Activated effector memory CD4-positive, alpha-beta T cell treated with anti-CD3 and anti-CD28 coated beads, Interleukin-2, amount 50 U/mL, for 16 hours (primary cell): ENCODE results near the gene CNBD2.
"Not testable (repeated sequence)": the region's sequence is repeated elsewhere in the genome, so short reads cannot be mapped to it uniquely, and the experiment has no call there.

ENCODE experiments used
- DNase-seq: peaks from one replicate; pipeline ENCODE4 v3.0.0-alpha.2; 2020

CNBD2 gene

DNA sequence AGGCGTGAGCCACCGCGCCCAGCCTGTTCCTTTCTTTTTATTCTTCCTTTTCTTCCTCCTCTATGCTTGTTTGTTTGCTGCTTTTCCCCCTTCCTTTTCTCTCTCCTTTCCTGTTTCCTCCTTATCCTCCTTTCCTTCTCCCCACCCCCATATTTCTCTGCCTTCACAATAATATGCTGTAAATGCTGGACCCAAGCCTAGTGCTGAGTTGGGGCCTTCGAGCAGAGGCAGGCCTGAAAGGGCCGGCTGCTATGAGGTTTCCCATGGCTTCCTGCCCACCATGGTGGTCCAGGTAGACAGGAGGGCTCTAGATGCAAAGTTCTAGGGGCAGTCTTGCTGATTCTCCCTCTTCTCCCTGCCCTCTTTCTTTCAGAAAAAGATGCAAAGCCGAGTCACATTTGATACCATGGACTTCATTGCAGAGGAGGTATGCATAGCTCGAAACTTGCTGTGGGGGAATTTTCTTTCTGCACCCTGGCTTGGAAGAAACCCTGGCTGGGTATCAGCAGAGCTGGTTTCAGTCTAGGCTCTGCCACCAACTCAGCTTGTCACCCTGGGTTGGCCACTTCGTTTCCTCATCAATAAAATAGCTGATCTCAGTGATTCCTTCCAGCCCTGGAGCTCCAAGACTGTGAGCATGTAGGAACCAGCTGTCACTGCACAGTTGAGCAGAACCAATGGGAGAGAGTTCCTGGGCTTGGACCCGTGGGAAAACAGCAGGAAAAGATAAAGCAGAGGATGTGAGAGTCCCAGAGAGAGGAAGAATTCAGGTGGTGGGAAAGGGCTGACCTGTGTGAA, 7.4 kb downstream of the CNBD2 start:
- DNase-seq: no peak

DNA sequence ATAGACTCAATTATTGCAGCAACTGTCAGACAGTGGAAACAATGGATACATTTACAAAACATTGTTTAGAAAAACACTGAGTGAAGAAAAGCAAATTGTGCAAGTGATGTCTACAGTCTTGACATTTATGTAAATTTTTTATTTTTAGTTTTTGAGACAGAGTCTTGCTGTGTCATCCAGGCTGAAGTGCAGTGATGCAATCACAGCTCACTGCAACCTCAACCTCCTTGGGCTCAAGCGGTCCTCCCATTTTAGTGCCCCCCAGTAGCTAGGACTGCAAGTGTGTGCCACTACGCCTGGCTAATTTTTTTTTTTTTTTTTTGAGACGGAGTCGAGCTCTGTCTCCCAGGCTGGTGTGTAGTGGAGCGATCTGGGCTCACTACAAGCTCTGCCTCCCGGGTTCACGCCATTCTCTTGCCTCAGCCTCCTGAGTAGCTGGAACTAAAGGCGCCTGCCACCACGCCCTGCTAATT, 9.7 kb downstream of the CNBD2 start:
- no peak for DNase-seq

DNA sequence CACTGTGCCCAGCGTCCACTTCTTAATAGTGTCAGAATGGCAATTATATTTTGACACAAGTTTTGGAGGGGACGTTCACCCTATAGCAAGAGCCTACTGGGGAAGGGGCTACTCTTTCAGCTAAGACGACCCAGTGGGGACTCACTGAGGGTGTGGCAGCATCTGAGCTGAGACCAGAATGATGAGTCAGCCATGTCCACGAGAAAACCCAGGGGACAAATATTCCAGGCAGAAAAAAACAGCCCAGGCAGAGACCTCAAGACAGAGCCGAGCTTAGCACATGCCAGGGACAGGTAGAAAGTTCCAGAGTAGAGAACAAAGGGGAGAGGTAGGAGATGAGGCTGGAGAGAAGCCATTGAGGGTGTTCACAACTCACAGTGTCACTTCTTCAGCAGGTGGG, 11.2 kb downstream of the CNBD2 start:
- no peak for DNase-seq

DNA sequence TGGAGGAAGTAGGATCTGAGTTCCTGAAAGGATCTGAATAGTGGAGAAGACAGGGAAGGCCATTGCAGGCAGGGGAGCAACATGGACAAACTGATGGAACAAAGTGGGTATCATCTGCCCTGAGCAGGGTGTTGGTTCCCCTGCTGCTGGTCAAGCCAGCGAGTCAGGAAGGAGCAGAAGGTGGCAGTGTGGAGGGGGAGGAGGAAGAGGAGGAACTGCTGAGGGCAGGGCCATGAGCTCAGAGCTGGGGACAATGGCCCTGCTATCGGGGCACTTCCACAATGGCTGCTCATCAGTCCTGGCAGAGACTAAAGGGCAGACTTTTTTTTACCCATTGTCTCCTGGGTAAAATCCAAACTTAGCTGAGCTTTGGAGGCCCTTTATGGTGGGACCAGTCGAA, 13.6 kb downstream of the CNBD2 start:
- no peak for DNase-seq

DNA sequence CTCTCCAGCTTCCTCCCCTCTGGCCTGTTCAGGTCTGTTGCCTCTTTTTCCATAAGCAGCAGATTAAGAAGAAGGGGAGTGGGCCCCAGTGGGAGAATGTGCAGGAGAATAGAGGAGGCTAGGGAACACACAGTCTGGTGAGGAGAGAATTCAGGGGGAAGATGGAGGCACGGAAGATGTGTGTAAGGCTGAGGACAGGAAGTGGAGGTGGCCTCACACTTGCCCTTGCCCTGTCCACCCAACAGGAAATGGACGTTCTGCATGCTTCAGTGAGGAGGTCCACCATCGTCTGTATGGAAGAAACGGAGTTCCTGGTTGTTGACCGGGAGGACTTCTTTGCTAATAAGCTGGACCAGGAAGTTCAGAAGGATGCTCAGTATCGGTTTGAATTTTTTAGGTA, 16.0 kb downstream of the CNBD2 start:
- no peak for DNase-seq

DNA sequence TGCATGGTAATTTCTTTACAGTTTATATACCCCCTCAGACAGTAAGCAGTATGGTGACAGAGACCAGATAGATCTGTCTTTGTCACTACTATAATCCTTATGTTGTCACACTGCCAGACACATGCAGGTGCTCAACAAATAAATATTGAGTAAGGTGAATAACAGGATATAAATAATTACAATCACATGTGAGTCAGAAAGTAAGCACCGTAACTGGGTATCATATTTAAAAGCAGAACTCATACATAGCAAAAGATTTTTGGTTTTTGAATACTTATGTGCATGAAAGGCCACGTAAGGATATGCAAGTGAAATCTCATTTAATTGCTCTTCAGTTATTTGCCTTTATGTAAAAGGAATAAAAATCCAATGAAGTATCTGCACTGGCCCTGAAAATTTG, 17.4 kb downstream of the CNBD2 start:
- DNase-seq: no peak

DNA sequence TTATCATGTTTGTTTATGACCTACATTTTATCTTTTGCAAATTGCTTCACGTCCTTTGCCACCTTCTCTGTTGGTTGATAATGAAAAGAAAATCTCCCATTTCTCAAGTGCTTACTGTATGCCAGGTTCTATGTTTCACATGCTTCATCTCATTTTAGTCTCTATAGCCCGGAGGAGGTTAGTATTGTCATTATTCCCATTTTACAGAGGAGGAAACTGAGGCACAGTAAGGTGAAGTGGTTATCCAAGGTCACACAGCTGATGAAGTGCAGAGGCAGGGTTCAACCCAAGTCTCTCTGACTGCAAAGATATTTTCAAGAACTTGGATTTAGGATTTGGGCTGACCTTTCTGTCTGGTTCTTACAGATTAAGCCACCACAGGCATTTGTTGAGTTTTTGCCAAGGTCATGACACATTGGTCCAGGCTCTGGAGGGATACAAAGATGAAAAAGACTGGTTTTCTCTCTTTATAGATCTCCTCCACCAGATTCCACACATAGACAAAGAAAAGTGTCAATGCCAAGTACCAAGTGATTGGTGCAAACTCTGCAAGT, 20.6 kb downstream of the CNBD2 start:
- no peak for DNase-seq

DNA sequence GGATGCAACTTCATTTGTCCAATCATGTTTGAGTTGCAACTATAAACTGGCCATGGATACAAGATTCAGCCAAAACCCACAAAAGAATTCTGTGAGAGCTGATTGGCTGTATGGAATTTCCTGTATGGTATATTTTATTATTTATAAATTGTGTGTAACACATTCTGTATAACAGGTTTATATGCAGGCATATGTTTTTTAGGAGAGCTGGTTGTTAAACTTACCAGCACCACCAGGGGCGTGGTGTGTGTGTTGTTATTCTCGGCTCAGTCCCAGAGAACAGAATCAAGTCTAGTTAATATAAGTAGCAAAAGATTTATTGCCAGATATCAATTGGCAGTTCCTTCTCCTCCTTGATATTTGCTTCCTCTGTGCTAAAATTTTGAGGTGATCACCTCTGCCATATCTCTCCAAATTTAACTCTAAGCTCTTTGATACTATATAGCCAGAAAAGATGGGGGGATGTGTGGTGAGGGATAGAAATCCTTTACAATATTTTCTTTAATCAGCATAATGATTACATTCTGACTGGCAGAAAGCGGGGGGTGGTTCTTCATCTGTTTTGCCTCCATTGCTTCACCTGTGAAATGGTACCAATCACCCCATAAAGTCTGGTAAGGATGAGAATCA, 22.9 kb downstream of the CNBD2 start:
- no peak for DNase-seq

DNA sequence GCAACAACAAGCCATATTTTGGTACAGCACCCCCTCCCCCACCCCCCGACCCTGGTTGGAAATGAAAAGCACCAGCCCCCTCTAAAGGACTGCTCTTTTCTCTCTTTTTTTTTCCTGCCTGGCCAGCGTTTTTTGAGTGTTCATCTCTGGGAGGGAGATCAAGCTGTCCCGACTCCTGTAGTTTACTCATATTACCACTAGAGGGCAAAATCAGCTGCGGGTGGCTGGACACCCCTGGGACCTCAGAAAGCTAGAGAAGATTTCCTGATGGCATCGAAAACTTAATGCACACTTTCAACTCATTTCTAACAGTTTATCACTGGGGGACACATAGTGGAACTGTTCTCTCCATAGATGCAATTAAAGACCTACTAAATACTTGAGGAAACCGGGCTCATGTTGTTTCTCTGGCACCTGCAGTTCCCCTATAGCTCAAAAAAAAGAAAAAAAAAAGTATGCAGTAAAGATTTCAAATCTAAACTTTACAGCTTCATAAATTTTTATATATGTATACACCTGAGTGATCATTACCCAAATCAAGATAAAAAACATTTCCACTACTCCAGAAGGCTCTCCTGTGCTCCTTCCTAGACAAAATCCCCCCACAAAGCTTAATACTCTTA, 24.4 kb downstream of the CNBD2 start:
- DNase-seq: peak; percentile 69

DNA sequence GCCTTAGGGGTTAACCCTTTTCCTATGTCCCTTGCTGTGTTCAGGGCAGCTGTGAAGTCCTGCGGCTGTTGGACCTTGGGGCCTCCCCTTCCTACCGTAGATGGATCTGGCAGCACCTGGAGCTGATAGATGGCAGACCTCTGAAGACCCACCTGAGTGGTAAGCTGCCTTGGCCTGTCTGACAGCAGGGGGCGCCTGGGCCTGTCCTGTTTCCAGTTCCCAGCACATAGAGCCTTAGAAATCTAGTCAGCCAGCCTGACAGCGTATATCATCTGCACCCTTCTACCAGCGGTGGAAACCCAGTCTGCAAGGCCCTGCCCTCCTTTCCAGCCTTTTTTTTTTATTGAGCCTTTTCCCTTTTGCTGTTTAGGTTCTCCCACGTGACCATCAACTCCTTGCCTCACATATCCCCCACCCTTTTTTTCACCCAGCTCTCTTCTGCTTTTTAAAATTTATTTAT, 26.6 kb downstream of the CNBD2 start:
- peak; percentile 93 for DNase-seq

DNA sequence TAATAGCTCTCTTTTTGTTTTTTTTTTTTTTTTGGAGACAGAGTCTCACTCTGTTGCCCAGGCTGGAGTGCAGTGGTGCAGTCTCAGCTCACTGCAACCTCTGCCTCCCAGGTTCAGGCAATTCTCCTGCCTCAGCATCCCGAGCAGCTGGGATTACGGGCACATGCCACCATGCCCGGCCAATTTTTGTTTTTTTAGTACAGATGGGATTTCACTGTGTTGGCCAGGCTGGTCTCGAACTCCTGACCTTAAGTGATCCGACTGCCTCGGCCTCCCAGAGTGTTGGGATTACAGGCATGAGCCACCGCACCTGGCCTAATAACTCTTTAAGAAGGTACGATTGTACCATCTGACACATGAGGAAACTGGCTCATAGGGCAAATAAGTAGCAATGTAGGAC, 28.1 kb downstream of the CNBD2 start:
- DNase-seq: not testable (repeated sequence)

DNA sequence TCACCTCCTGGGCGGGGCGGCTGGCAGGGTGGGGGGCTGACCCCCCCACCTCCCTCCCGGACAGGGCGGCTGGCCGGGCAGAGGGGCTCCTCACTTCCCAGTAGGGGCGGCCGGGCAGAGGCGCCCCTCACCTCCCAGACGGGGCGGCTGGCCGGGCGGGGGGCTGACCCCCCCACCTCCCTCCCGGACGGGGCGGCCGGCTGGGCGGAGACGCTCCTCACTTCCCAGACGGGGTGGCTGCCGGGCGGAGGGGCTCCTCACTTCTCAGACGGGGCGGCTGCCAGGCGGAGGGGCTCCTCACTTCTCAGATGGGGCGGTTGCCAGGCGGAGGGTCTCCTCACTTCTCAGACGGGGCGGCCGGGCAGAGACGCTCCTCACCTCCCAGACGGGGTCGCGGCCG, 32.9 kb downstream of the CNBD2 start:
- DNase-seq: peak; percentile 8

DNA sequence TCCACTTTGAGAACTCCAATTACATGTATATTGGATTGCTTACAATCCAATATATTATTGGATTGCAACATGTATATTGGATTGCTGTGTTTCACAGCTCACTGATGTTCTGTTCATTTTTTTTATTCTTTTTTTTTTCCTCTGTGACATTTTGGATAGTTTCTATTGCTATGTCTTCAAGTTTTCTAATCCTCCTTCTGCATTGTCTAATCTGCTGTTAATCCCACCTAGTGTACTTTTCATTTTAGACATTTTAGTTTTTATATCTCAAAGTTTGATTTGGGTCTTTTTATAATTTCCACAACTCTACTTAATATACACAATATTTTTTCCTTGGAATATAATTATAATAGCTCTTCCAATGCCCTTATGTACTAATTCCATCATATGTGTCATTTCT, 34.5 kb downstream of the CNBD2 start:
- DNase-seq: no peak

DNA sequence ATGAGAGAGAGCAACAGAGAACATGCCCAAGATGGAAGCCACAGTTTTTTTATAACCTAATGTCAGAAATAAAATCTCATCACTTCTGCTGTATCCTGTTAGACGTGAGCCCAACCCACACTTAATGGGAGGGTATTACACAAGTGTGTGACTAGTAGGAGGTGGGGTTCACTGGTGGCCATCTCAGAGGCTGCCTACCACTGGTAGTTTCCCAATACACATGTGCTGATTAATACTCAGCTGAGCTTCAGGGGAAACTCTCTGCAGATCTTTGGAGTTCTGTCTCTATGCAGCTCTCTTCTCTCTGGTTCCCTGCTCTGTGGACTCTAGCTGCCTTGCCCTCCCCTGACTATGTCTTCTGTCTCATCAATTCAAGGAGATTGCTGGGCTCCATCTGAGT, 35.7 kb downstream of the CNBD2 start:
- no peak for DNase-seq

DNA sequence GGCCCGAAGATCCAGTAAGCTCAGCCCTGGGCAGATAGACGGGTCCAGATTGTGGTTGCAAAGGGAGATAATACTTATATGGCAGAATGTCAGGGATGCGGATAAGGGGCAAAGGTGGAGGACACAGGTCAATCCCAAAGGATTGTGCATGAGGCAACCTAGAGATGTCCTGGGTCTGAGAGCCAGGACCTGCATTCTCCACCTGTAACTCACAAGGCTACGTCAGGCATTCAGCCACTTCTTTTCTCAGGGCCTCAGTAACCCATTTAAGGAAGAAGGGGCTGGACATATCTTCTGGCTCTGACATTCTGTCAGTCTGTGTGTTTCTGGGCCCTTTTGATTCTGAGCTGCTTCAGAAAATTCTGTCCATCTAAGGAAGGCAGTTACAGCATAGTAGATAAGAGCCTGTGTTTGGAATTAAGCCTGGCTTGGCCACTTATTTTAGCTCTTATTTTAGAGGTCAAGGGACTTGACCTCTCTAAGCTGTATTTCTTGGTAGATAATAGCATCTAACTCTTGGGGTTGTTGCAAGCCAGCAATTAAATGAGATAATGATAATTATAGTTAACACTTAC, 40.2 kb downstream of the CNBD2 start:
- DNase-seq: no peak

DNA sequence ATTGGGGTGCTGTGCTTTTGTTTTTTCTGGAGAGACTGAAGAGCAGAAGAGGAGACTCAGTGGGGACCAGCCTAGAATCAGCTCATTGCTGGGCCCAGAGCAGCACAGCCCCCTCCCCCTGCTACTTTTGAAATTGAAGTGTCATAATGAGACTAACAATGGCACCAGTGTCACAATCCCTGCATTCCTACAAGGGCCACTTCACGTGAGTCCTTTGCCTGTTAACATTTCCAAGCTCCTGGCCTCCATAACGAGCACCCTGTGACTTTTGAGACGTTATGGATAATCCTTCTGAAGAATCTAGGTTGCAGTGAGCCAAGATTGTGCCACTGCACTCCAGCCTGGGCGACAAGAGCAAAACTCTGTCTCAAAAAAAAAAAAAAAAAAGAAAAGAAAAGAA, 41.7 kb downstream of the CNBD2 start:
- DNase-seq: no peak

DNA sequence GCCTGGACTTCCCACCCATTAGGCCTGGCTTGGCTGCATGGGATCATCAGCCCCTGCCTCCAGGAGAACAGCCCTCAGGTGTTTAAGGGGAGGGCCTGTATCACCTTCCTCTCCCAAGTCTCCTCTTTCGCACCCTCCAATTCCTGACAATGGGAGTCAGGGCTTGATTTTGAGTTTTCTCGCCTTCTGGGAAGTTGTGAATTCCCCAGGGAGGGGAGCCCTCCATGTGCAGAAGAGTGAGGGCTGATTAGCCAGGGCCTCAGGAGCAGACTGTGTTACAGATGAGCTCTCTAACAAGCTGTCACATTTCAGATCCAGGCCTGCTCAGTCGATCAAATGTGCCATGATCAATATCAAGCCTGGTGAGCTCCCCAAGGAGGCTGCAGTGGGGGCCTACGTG, 42.4 kb downstream of the CNBD2 start:
- DNase-seq: no peak

DNA sequence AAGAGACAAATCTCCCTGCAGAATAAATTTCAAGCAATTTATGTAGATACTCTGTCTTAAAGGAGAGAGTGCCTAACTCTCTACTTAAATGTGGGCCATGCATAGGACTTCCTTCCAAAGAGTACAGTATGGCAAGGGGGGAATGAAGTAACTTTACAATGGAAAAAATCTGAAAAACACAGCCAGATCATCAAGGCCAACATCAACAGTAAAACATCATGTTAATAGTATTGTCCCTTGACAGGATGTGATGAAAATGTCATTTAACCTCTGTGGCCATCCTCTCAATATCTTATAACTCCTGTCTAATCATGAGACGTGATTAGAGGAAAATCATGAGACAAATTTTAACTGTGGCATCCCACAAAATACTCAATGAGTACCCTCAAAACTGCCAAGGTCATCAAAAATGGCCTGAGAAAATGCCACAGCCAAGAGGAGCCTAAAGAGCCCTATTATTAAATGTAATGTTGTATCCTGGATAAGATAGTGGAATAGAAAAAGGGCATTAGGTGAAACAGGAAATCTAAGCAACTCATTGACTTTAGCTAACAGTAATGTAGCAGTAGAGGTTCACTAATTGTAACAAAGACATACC, 47.5 kb downstream of the CNBD2 start:
- no peak for DNase-seq

DNA sequence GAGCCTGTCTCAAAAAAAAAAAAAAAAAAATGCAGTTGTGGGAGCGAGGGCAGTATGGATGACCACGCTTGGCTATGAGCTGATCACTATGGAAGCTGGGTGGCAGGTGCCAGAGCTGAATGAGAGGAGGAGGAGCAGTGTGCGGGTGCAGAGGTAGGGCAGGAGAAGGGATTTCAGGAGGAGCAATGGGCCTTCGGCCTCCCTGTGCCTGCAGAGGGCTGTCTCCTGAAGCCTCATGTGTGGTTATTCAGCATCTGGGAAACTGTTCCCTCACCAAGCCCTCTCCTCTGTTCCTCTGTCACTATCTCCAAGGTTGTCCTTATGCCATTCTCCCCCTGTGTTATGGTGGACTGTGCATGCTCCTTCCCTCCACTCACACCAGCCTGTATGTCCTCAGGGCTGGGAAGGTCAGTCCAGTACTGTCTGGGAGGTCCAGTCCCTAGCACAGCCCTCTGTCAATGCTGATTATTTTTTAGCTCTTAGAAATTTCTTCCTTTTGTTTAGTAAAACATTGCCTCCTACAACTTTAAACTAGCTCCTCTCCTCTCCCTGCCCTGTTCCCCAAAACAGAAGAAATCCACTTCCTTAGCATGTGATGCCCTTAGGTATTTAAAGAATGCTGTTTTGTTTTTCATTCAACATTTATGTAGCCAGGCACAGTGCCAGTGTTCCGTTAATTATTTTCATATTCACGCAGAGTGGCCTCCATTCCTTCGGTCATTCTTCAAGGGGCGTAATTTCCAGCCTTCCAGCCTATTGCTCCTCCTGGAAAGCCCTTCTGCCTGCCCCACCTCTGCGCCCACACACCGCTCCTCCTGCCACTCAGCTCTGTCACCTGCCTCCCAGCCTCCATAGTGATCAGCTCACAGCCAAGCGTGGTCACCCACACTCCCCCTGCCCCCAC, 48.9 kb downstream of the CNBD2 start:
- no peak for DNase-seq

DNA sequence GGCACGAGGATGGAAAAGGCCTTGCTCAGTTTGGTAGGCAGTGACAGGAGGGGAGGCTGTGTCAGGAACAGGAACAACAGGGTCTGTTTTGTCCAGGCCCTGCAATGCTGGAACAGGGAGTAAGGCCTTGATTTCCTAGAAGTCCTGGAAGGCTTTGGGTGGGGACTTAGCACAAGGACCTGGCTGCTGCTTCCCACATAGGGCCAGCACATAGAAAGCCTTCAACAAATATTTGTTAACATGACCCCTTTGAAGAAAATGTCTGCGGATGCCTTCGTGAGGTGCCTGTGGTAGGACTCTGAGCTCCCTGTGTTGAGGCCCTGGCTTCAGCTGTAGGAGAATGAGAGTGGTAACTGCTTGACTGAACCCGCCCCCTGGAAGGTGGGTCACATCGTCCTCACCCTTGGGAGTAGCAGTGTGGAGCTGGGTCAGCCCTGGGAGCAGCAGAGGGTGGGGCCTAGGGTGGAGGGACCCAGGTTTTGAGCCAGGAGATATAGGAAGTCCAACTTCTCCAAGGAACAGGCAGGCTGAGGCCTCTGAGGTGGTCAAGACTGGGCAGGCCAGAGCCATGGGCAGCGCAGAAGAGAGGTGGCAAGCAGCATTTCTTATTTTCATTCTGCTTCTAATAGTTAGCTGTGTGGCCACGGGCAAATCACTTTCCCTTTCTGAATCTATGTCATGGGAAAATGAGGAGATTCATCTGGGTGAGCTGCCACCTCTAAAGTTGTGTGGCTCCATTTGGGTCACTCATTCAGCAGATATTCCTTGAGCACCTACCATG, 50.0 kb downstream of the CNBD2 start:
- DNase-seq: no peak

DNA sequence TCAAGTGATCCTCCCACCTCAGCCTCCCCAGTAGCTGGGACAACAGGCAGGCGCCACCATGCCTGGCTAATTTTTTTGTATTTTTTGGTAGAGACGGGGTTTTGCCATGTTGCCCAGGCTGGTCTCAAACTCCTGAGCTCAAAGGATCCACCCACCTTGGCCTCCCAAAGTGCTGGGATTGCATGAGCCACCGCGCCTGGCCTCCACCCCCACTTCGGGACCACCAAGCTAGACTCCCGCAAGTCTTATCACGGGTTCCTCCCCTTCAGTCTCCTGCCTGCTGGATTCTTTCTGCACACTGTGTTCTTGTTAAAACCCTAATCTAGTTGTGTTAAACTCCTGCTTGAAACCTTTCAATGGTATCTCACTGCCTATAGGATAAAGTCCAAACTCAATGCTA, 57.7 kb downstream of the CNBD2 start:
- not testable (repeated sequence) for DNase-seq
